Nephron (organoid): ENCODE results near the gene RNF144A.

Experiments
- H3K27ac Mint-ChIP-seq, 3 experiments: 2 replicates each; pipeline ENCODE4 v1.8.0; 2020; ENCODE audit warnings: mixed read lengths in 3 of 3, mild to moderate bottlenecking in 2 of 3, moderate library complexity in 1 of 3
- H3K27me3 Mint-ChIP-seq: 2 replicates; pipeline ENCODE4 v1.8.0; 2021; ENCODE audit warnings: low read depth, mild to moderate bottlenecking, moderate library complexity, mixed read lengths
- H3K36me3 Mint-ChIP-seq: 2 replicates; pipeline ENCODE4 v1.8.0; 2020; ENCODE audit warnings: low read depth, mixed read lengths
- H3K4me1 Mint-ChIP-seq: 2 replicates; pipeline ENCODE4 v1.8.0; 2020; ENCODE audit warnings: mixed read lengths
- H3K4me3 Mint-ChIP-seq, 3 experiments: 2 replicates each; pipeline ENCODE4 v1.8.0; 2020; ENCODE audit warnings: mild to moderate bottlenecking in 3 of 3, mixed read lengths in 3 of 3, moderate library complexity in 2 of 3
- H3K9me3 Mint-ChIP-seq: 2 replicates; pipeline ENCODE4 v1.8.0; 2020; ENCODE audit warnings: mixed read lengths
- CTCF ChIP-seq, 3 experiments: fragments of 200-600 bp; sonication (generic); IDR thresholded peaks; one replicate each; pipeline ENCODE4 v1.5.0; 2021; ENCODE audit warnings: antibody characterized with exemption in 3 of 3; ENCODE audit not compliant: unreplicated experiment in 3 of 3

RNF144A gene

GRCh38 chr2:7044253-7045250, 127.3 kb downstream of the RNF144A start:
- H3K36me3 Mint-ChIP-seq, result peaks cover 61% of the 10 kb centered on the region
- no peak overlapping the region for H3K4me3 Mint-ChIP-seq
- H3K9me3 Mint-ChIP-seq, result no peaks in the 10 kb centered on the region
- TF ChIP-seq CTCF (IDR thresholded peaks at IDR 0.05; ENCODE audit: unreplicated experiment in 3 of 3), result peak; percentile 73 to 79 (median 78)
- no peaks in the 10 kb centered on the region for H3K27me3 Mint-ChIP-seq
- no peak overlapping the region for H3K27ac Mint-ChIP-seq
- peaks cover 21% of the 10 kb centered on the region for H3K4me1 Mint-ChIP-seq

GRCh38 chr2:7045601-7046590, 128.7 kb downstream of the RNF144A start:
- Mint-ChIP-seq H3K27ac (no peak overlapping the region), H3K4me3 (no peak overlapping the region), H3K27me3 (no peaks in the 10 kb centered on the region), H3K36me3 (peaks cover 58% of the 10 kb centered on the region), H3K4me1 (peaks cover 13% of the 10 kb centered on the region), H3K9me3 (no peaks in the 10 kb centered on the region)
- TF ChIP-seq CTCF (IDR thresholded peaks at IDR 0.05; ENCODE audit: unreplicated experiment in 3 of 3), result no peak

DNA sequence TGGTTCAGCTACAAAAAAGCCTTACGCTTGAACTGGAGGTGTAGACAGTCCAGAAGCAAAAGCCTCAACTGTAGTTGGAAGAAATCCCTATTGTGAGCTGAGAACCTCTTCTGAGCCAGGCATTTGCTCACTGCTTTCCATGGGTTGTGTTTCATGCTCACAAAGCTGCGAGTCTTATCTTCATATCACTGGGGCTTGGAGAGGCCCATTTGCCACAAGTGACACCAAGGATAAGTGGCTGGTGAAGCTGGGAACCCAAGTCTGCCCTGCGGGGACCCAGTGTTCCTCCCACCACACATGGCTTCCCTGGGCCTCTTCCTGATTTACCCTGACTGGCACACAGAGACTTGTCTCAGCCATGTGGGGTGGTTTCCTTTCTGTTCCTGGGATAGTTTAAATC, 130.4 kb downstream of the RNF144A start:
- Mint-ChIP-seq H3K4me1 (peaks cover 7% of the 10 kb centered on the region), H3K36me3 (peaks cover 49% of the 10 kb centered on the region), H3K27ac (no peak overlapping the region), H3K9me3 (no peaks in the 10 kb centered on the region), H3K4me3 (no peak overlapping the region), H3K27me3 (peaks cover 4% of the 10 kb centered on the region)
- no peak for TF ChIP-seq CTCF (IDR thresholded peaks at IDR 0.05; ENCODE audit: unreplicated experiment in 3 of 3)

- Mint-ChIP-seq H3K4me1 (peaks cover 6% of the 10 kb centered on the region), H3K9me3 (no peaks in the 10 kb centered on the region), H3K4me3 (no peak overlapping the region), H3K27ac (no peak overlapping the region), H3K36me3 (peaks cover 46% of the 10 kb centered on the region), H3K27me3 (peaks cover 4% of the 10 kb centered on the region)
- no peak for TF ChIP-seq CTCF (IDR thresholded peaks at IDR 0.05; ENCODE audit: unreplicated experiment in 3 of 3)
Observed at GRCh38 chr2:7048762-7049294, 131.6 kb downstream of the RNF144A start.

DNA sequence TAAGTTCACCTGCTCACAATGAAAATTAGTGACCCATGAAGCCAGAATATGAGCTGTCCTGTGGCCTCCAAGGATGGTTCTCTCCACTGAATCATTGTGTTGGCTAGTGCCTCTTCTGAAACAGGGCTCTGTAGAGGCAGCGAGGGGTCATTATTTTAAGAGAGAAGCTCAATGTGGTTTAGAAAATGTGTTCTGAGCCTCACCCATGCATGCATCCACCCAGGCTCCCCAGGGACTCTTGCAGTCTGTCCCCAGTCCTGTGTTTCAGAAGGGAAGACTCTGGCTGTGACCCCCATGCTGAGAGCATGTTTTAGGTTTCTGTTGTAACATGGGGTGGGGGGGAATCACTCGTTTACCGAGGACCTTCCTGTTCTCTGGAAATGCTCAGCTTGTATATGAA, 135.2 kb downstream of the RNF144A start:
- Mint-ChIP-seq H3K4me3 (no peak overlapping the region), H3K9me3 (no peaks in the 10 kb centered on the region), H3K4me1 (peaks cover 6% of the 10 kb centered on the region), H3K36me3 (peaks cover 20% of the 10 kb centered on the region), H3K27me3 (peaks cover 7% of the 10 kb centered on the region), H3K27ac (no peak overlapping the region)
- TF ChIP-seq CTCF (IDR thresholded peaks at IDR 0.05; ENCODE audit: unreplicated experiment in 3 of 3), result no peak
